WTC11 (cell line): Measurements from ENCODE around the gene LITAFD. TPM values are rescaled to one million over a fixed set of nuclear protein-coding genes. Genes with fewer than 3 reads are reported as not detected.

Source experiments
- ATAC-seq: fragments of 200-7000 bp; cut with Tn5 transposase; 2 replicates; pipeline ENCODE4 v1.10.0; 2021; ENCODE audit warnings: mild to moderate bottlenecking, moderate library complexity
- CTCF ChIA-PET: fragments of 300-600 bp; sonication (Branson Sonifier 250); formaldehyde crosslinking; loops from one replicate; lab custom pipeline; 2021; ENCODE audit warnings: antibody characterized with exemption; lab: Charles Lee
- POLR2A ChIA-PET: fragments of 350-600 bp; sonication (Branson Sonifier 250); formaldehyde crosslinking; loops from one replicate; lab custom pipeline; 2021; ENCODE audit warnings: antibody characterized with exemption; lab: Charles Lee
- DNase-seq: peaks from one replicate; pipeline ENCODE4 v3.0.0; 2021; ENCODE audit warnings: low spot score
- H3K27ac Mint-ChIP-seq: 2 replicates; pipeline ENCODE4 v1.8.0; 2021; ENCODE audit warnings: mixed read lengths
- H3K27me3 Mint-ChIP-seq: 2 replicates; pipeline ENCODE4 v1.8.0; 2021; ENCODE audit warnings: low read depth, mild to moderate bottlenecking, moderate library complexity, mixed read lengths
- H3K36me3 Mint-ChIP-seq: 2 replicates; pipeline ENCODE4 v1.8.0; 2021; ENCODE audit warnings: mixed read lengths
- H3K4me1 Mint-ChIP-seq: 2 replicates; pipeline ENCODE4 v1.8.0; 2022; ENCODE audit warnings: mixed read lengths
- H3K4me3 Mint-ChIP-seq: 2 replicates; pipeline ENCODE4 v1.8.0; 2021; ENCODE audit warnings: mild to moderate bottlenecking, moderate library complexity, mixed read lengths
- H3K9me3 Mint-ChIP-seq: 2 replicates; pipeline ENCODE4 v1.8.0; 2021; ENCODE audit warnings: mixed read lengths
- CBFB ChIP-seq: sonication (generic); formaldehyde crosslinking; IDR thresholded peaks from 2 replicates; pipeline ENCODE4 v1.8.1; 2022; ENCODE audit warnings: mild to moderate bottlenecking, low read depth, missing genetic modification reagents
- CDX4 ChIP-seq: fragments of 250-450 bp; sonication (Bioruptor Pico); IDR thresholded peaks from 2 replicates; pipeline ENCODE4 v1.9.0; 2021; ENCODE audit warnings: moderate library complexity, mild to moderate bottlenecking, inconsistent platforms, borderline replicate concordance
- CREM ChIP-seq: sonication (generic); formaldehyde crosslinking; IDR thresholded peaks from 2 replicates; pipeline ENCODE4 v1.8.1; 2022; ENCODE audit warnings: mild to moderate bottlenecking, missing genetic modification reagents, moderate library complexity
- E2F1 ChIP-seq: sonication (generic); formaldehyde crosslinking; IDR thresholded peaks from 2 replicates; pipeline ENCODE4 v1.8.0; 2022; ENCODE audit warnings: mild to moderate bottlenecking, missing genetic modification reagents
- E2F5 ChIP-seq: sonication (generic); formaldehyde crosslinking; IDR thresholded peaks from 2 replicates; pipeline ENCODE4 v1.8.1; 2022; ENCODE audit warnings: mild to moderate bottlenecking, moderate library complexity, missing genetic modification reagents
- ELF4 ChIP-seq: sonication (generic); formaldehyde crosslinking; IDR thresholded peaks from 2 replicates; pipeline ENCODE4 v1.8.1; 2022; ENCODE audit warnings: low read depth, mild to moderate bottlenecking, moderate library complexity, missing genetic modification reagents
- EMX1 ChIP-seq: fragments of 250-450 bp; sonication (Bioruptor Pico); IDR thresholded peaks from 2 replicates; pipeline ENCODE4 v1.8.0; 2021; ENCODE audit warnings: mild to moderate bottlenecking
- KAT7 ChIP-seq: sonication (generic); formaldehyde crosslinking; IDR thresholded peaks from 2 replicates; pipeline ENCODE4 v1.8.1; 2023; ENCODE audit warnings: missing genetic modification reagents, mild to moderate bottlenecking, borderline replicate concordance
- OVOL2 ChIP-seq: fragments of 250-450 bp; sonication (Bioruptor Pico); IDR thresholded peaks from 2 replicates; pipeline ENCODE4 v1.9.0; 2021; ENCODE audit warnings: mild to moderate bottlenecking, borderline replicate concordance
- SOX15 ChIP-seq: fragments of 250-450 bp; sonication (Bioruptor Pico); IDR thresholded peaks from 2 replicates; pipeline ENCODE4 v1.9.0; 2021; ENCODE audit warnings: mild to moderate bottlenecking
- STAT6 ChIP-seq: sonication (generic); formaldehyde crosslinking; conservative IDR thresholded peaks from 2 replicates; pipeline ENCODE4 v1.8.1; 2023; ENCODE audit warnings: mild to moderate bottlenecking, low read depth, missing genetic modification reagents, moderate library complexity
- TCF7 ChIP-seq: sonication (generic); formaldehyde crosslinking; IDR thresholded peaks from 2 replicates; pipeline ENCODE4 v1.8.0; 2022; ENCODE audit warnings: mild to moderate bottlenecking, low read depth, missing genetic modification reagents, moderate library complexity
- ZNF317 ChIP-seq: sonication (generic); formaldehyde crosslinking; IDR thresholded peaks from 2 replicates; pipeline ENCODE4 v1.8.1; 2023; ENCODE audit warnings: low read depth, mild to moderate bottlenecking, moderate library complexity, missing genetic modification reagents, borderline replicate concordance
- ZNF396 ChIP-seq: fragments of 250-450 bp; sonication (Bioruptor Pico); IDR thresholded peaks from 2 replicates; pipeline ENCODE4 v1.8.0; 2021; ENCODE audit warnings: mild to moderate bottlenecking, moderate library complexity, borderline replicate concordance
- ZNF425 ChIP-seq: fragments of 250-450 bp; sonication (Bioruptor Pico); conservative IDR thresholded peaks from 2 replicates; pipeline ENCODE4 v1.9.0; 2021; ENCODE audit warnings: mild to moderate bottlenecking
- ZNF532 ChIP-seq: fragments of 250-450 bp; sonication (Bioruptor Pico); IDR thresholded peaks from 2 replicates; pipeline ENCODE4 v1.9.0; 2021; ENCODE audit warnings: mild to moderate bottlenecking, borderline replicate concordance
- ZSCAN18 ChIP-seq: fragments of 250-450 bp; sonication (Bioruptor Pico); IDR thresholded peaks from 2 replicates; pipeline ENCODE4 v2.1.2; 2022; ENCODE audit warnings: mild to moderate bottlenecking, moderate library complexity
- total RNA-seq: library from RNA; stranded (reverse); gene quantifications from 3 replicates; pipeline ENCODE4 v1.2.3, GENCODE V29; 2021

The LITAFD gene
- total RNA-seq, 1 experiment from 2014 or later: not detected

- Mint-ChIP-seq H3K27ac (no peak overlapping the region), H3K27me3 (no peaks in the 10 kb centered on the region), H3K9me3 (no peaks in the 10 kb centered on the region), H3K4me3 (no peak overlapping the region), H3K4me1 (no peaks in the 10 kb centered on the region), H3K36me3 (peaks cover 93% of the 10 kb centered on the region)
- TF ChIP-seq STAT6 (CRISPR knock-in tag): no peak
- no peak for TF ChIP-seq CDX4 (CRISPR knock-in tag)
- no peak for TF ChIP-seq ZNF396 (CRISPR knock-in tag)
- TF ChIP-seq KAT7 (CRISPR knock-in tag): no peak
- no peak for TF ChIP-seq E2F1 (CRISPR knock-in tag)
- no peak for TF ChIP-seq ZNF532 (CRISPR knock-in tag)
- TF ChIP-seq ZNF317 (CRISPR knock-in tag): no peak
- TF ChIP-seq ZSCAN18 (CRISPR knock-in tag): no peak
- TF ChIP-seq TCF7 (CRISPR knock-in tag): no peak
- TF ChIP-seq CREM (CRISPR knock-in tag): no peak
- no peak for TF ChIP-seq SOX15 (CRISPR knock-in tag)
- no peak for TF ChIP-seq EMX1 (CRISPR knock-in tag)
- CTCF ChIA-PET: interaction anchor here (0.6 to 1.6 kb wide), 4 partner anchors 21 to 132 kb away, joined by 3 to 6 read pairs (median 4); no protein-coding TSS in a partner anchor
- ATAC-seq (no peak), DNase-seq (no peak)
- POLR2A ChIA-PET: no interaction called here
Observed at GRCh38 chr16:8901320-8901861, 19.2 kb downstream of the LITAFD start.

- CTCF ChIA-PET: interaction anchor here (1.6 kb wide), 1 partner anchor 106 kb away, joined by 6 read pairs; no protein-coding TSS in a partner anchor
- Mint-ChIP-seq H3K9me3 (no peaks in the 10 kb centered on the region), H3K27ac (no peak overlapping the region; the same call in 1 of the 2 replicates), H3K4me3 (no peak overlapping the region), H3K4me1 (no peaks in the 10 kb centered on the region), H3K27me3 (no peaks in the 10 kb centered on the region), H3K36me3 (peaks cover 92% of the 10 kb centered on the region)
- ATAC-seq: no peak
- DNase-seq: no peak
- POLR2A ChIA-PET: no interaction called here
- TF ChIP-seq CBFB (no peak), ZNF425 (CRISPR knock-in tag) (no peak), OVOL2 (CRISPR knock-in tag) (no peak), E2F5 (CRISPR knock-in tag) (no peak), E2F1 (CRISPR knock-in tag) (no peak), ELF4 (CRISPR knock-in tag) (no peak)
Observed at GRCh38 chr16:8903004-8903403, 20.9 kb downstream of the LITAFD start.
